Activated gamma-delta T cell (primary cell): Measurements from ENCODE around the gene PTN.

Experiments used
- DNase-seq: peaks from one replicate; lab custom pipeline; 2025; lab: John Stamatoyannopoulos, UW
- total RNA-seq, 2 donors: gene quantifications; one replicate each; lab custom pipeline; 2026; lab: John Stamatoyannopoulos, UW

The PTN gene, protein sequence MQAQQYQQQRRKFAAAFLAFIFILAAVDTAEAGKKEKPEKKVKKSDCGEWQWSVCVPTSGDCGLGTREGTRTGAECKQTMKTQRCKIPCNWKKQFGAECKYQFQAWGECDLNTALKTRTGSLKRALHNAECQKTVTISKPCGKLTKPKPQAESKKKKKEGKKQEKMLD
- 0 reads per million in 2 donors for total RNA-seq

DNA sequence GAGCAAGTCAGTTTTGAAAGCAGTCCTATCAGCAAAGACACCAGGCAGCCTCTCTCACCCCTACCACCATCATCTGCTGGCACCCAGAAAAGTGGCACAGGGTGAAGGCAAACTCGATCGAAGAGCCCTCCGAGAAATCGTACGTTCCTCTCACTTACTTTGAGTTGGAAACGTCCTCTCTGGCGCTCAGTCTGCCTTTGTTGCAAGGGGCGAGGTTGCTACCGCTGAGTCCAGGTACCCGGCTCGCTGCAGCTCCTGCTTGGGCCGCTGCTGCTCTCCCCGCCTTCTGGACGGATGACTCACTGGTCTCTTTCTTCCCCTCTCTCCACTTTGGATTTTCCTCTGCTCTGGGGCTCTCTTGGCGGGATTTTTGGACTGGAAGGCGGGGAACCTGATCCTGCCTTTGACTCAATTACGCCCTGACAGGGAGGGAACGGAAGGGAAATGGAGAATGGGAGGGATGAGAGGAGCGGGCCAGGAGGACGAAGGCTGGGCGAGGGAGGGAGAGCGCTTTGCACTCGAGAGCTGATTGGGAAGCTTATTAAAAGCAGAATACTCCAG, at the start of gene PTN:
Gene PTN, minus strand, starts transcription at position 453 of the 561 bp plus-strand sequence. CDS start 88,760 bp downstream, outside the sequence.
- no peak for DNase-seq

DNA sequence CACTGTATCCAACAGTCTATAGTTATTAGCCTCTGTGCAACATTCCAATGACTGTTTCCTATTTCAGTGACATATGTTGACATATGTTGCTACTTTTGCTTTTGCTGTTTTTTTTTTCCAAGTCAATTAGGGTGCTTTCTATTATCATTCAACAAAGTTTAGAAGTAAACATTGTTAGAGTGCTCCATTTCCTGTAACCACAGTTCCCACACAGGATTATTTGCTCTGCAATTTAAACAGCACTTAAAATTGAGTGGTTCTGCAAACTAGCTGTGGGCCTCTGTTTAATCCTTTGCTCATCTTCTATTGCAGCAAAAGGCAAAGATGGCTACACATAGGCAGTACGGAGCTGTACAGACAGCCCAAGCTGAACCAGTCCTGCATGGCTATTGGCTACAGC, 46.5 kb upstream of the PTN start:
- DNase-seq = no peak

DNA sequence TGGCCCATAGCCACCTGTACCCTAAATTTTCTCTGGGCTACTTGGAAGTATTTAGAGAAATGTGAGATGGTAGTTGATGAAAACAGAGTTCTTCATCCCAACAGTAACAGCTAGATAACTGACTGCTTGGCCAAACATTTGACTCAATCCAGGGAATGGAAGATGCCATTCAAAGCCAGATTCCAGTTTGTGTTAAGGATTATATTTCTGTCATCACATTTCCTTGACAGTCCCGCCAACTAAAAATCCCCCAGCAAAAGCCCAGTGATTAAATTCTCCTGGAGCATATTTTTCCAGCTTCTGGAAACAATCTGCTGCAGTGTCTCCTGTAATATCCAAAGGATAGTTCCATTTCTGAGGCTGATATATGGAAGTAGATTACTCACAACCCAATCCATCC, 45.4 kb upstream of the PTN start:
- DNase-seq = no peak

DNA sequence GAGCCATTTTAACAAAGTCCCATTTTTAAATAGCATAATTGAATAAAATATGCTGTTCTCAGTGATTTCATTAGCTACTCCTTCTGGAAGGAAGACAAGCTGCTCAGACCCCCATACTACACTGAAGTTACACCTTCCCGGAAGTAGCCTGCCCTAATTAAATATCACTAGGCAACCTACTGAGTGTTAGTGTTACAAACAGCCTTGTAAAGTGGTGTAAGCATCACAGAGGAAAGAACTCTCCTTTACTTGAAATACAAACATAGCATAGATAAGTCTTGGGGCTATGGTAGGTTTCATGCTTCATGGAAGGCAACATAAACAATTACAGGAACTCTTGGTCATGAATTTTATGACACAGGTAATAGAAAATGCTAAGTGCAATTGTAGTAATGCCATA, 43.4 kb upstream of the PTN start:
- DNase-seq = no peak

DNA sequence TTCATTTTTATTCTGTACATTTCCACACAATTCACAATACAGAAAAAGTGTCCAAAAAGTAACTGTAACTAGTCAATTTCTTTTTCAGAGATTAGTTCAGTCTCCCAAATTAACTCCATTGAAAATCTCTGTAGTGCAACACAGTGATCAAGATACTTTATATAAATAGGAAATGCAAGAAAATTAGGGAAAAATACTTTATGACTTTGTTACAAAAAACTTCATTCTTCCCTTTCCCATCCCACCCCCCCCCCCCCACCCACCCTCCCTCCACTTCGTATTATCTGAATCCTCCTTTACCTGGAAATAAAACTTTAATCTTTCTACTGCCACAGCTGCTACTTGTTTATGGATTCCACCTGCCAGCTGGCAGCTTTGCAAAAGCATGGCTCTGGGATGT, 37.5 kb upstream of the PTN start:
- no peak for DNase-seq

DNA sequence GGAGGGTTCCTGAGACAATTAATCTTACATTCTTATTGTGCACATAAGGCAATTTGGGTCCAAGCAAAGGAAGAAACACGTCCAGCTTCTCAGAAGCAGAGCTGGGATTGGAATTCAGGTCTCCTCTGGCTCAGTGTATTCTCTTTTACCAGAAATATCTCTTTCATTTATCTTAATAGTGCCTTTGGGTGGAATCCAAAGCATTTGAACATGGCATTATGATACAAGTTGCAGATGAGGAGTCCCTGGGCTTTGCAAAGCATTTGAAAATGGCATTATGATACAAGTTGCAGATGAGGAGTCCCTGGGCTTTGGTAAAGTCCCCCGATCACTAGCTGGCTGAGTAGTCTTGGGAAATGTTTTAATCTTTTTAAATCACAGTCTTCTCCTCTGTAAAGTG, 30.0 kb upstream of the PTN start:
- DNase-seq = no peak

DNA sequence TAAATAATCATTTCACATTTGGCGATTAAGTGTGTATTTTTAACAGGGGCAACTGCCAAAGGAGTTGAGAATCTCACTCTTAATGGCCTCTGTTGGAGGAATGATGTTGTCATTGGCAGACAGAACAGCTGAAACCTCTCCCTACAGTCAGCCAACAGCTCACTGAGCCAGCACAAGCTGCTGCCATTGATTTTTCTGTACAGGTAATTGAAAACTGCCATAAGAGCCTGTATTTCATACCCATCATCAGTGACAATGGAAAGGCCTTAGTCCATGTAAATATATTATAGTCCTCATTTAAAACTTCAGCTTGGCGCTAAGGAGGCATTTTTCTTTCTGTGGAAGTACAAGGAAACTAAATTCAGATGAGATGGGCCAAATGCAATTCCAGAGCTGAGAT, 28.1 kb upstream of the PTN start:
- DNase-seq = no peak

DNA sequence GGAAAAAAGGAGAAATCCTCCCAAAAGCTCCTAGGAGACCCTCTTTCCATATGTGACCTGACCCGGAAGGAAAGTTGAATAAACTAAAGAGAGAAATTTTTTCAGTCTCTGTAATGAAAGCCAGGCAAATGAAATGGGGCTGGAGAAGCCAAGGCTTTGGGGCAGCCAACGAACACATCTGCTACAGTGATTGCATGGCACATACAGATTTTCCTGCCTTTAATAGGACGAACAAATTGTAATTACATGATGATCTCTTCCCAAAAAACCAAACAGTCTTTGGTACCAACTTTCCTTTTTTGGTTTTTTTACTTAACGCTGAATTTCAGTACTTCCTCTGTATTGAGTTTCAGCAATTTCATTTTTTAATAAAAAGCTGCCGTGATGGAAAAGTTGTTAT, 23.5 kb upstream of the PTN start:
- no peak for DNase-seq

DNA sequence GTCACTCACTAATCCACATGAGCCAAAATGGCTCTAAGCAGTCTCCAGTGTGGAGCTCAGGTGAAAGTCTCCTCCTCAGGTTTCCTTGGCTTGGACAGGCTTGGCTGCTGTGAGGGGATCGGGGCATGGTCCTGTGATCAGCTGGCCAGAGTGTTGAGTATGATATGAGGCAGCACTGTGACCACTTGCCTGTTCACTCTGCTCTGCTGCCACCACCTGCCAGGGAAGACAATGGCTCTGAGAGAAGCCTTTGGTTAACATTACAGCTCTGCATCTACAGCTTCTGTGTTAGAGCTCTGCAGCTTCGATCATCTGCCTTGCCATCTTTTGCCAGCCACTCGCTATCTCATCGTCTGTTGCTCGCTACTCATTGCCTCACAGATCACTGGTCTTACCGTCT, 20.1 kb upstream of the PTN start:
- no peak for DNase-seq

DNA sequence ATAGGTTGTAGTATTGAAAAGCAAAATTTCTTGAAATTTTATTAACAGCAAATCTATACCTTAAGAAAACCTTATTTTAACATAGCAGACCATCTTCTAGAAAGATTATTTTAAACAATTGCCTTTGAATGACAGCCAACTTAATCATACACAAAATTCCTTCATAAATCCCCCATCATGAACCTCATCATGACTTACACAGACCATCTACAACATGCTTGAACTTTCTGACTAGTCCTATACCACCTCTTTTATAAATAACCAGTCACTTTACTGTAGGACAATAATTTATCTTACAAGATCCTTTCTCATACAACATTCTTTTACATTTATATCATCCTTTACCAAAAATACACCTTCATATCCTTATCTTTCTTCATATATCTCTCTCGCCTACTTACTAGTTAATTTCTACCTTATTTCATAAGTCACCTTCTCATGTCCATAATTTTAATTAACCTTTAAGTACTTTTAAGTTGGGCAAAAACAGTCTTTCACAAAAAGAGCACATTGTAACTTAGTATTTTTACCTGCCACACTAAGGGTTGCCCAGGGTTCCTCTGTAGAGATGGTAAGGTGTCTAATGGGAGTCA, 16.6 kb upstream of the PTN start:
- no peak for DNase-seq

DNA sequence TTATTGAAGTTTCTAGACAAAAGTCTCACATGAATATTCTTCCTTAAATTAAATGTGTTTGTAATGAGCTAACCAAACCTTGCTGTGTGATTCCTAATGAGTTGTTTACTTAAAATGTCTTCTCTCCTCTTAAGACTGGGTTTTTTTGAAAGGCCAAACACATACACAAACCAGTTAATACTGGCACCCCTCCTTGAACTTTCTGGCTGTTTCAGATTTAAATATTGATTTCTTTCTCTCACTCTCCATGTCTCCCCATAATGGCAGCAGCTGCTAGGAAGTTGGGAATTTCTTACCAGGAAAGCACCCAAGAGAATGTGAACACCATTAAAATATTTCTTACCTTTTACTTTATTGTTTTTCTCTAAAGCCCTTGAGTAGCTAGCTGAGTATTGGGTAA, 11.4 kb upstream of the PTN start:
- no peak for DNase-seq

DNA sequence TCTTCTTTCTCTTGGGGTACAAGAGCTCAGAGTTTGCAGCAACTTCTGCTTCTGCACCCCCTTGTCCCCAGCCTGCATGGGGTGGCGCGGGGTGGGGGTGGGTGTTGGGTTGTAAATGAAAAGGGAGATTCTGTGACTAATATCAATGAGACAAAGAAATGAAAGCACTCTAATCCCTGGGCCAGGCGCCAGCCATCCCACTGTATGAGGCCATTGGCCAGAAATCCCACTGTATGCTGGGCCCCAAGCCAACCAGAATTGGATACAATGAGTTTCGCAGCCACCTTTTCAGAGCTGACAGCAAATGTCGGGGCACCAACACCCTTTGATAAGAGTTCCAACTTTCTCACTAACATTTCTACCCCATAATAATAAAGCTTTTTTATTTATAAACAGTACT, 10.9 kb upstream of the PTN start:
- no peak for DNase-seq

DNA sequence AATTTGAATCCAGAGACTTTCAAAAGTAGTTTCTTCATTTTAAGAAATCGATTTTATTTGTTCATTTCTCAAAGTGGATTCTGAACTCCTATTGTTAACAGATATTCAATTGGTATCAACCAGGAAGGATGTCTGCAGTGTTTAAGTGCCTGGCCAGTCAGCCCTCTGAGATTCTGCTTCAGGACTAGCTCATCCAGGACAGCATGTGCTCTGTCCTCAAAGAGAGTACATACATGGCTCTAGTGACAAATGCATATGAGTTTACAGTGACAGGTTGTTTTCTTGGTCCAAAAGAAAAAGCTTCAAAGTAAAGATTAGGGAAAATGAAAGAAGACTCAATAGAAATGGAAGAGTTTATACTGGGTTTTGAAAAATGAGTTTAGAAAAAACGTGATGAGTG, 8.4 kb upstream of the PTN start:
- DNase-seq = no peak

DNA sequence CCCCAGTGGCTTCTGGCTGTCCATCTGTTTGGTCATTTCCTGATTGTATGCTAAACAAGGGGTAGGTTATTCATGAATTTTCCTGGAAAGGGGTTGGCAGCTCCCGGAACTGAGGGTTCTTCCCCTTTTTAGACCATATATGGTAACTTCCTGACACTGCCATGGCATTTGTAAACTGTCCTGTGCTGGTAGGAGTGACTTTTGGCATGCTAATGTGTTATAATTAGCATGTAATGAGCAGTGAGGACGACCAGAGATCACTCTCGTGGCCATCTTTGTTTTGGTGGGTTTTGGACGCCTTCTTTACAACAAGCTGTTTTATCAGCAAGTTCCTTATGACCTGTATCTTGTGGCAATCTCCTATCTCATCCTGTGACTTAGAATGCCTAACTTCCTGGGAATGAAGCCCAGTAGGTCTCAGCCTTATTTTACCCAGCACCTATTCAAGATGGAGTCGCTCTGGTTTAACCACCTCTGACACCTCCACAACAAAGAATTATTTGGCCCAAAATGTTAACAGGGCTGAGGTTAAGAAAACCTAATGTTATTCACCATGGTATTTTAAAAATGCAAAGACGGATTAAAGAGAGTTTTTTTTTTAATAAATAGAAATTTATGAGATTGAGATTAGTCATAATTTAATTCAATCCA, 2.4 kb upstream of the PTN start:
- no peak for DNase-seq

DNA sequence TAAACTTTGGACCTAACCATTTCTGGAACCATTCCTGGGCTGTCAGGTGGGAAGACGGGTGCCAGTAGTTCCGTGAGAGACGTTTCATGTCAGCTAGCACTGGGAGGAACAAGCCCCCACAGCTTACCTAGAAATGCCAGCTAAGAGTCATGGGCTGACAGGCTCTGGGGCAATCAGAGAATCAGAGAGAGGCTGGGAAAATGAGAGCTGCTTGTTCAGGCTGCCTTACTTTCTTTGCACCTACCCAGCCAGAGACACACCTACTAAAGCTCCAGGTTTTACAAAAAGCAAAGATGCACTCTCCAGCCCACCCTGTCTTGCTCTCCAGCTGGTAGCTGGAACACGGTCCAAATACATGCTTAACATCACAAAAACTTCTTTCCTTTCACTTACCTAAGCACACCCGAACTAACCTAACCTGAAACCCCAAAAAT, 688 bp downstream of the PTN start:
- DNase-seq = no peak

DNA sequence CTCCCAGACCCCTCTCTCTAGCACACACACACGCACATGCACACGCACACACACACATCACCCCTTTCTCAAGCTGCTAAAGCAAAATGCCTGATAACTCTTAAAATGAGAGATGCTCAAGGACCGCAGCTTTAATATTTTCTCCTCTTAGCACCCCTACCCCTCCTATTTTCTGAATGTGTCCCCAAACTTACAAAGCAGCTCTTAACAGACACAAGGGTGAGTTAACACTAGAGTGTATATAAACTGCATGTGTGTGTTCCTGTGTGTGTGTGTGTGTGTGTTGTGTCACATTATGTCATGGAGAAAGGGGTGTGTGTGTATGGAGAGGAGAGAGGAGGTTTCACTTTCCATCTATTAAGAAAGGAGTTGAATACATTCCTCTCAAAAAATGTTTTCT, 1.3 kb downstream of the PTN start:
- no peak for DNase-seq

DNA sequence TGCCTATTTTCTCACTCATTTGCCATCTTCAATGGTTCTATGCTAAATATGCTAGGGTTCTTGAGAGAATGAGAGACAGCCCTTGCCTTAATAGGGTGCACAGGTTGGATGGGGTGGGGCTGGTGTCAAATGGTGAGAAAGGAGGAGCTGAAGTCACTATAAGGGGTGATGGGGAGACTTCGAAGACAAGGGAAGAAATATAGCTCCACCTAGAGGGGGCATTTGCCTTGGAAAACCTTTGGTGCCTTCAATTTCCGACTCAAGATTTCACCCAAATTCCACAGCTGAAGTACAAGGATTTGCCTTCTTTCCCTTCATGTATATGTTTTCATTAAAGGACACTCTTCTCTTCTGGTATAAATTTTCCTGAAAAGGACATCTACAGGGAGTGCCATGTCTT, 5.6 kb downstream of the PTN start:
- DNase-seq = no peak

DNA sequence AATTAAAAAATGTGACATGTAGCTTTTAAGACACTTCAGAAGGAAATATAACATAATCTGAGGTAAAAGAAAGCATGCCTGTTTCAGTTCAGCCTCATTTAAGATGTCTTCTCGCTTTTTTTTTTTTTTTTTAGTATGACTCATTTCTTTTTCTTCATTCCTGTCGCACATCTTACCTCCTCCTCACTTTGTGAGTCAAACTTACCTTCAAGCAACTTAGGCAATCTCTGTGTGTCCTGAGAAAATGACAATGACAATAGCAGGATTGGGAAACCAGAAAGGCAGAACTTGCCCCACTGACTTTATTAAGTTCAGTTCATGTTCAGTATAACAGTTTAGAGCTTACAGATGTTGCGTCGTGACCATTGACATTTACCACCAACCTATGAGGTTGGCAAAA, 7.7 kb downstream of the PTN start:
- no peak for DNase-seq

DNA sequence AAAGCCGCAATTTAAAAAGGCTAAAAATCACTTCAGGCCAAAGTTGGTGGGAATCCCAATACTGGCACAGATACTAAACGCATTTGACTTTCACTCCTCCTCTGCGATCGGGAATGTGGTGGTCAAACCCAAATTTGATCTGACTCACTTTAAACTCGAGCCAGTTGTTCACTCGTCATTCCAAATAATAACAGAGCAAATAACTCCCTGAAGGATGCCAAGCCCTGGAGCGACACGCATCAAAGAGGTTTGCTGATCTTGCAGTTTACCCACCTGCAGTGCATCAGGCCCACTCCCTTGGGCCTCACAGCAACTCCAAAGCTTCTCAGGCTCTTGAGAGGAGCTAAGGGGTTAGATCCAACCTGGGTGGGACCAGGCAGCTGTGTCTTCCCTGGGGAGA, 12.2 kb downstream of the PTN start:
- DNase-seq = no peak

DNA sequence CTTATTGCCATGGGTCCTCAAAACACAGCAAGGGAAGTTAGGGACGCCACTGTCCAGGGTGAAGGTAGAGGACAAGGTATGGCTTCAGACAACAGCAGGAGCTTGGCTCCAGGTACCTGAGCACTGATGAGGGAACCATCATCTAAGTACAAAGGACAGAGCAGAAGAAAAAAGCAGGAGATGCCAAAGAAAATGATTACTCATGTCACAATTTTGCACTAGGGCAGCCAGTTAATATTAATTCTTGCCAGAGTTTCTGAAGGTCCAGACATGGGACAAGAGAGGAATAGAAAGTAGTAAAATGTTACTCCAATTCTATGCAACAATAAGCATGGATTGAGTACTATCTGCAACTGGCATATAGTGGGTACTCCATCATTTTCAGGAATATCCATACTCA, 14.1 kb downstream of the PTN start:
- no peak for DNase-seq

DNA sequence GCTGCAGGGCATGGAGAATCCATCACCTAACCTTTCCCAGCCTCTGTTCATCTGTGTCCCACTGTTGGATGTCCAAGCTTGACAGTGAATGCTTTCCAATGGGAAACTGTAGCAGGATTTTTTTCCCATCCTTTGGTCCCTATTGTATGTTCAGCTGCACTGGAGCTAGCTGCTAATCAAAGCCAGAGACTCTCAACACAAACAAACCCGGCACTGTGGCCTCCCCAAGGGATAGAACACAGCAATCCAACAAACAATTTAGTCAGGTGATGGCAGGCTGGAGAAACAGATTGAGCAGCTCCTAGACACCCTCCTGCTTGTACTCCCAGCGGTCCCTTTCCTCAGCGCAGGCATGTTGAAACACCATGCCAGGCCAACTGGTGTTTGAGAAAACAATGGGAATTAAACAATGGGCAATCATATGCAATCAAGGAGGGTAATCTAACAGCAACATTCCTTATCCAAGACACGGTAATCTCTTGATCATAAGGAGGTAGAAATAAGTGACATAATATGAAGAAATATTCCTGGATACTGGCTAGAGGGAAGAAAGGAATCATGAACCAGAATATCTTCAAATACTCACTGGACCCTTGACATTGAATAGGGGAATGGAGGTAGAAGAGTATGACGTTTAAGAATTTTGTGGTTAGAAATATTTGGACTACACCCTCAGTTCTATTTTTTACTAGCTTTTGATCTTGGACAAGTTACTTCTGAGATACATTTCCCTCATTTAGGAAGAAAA, 15.0 kb downstream of the PTN start:
- DNase-seq = no peak

DNA sequence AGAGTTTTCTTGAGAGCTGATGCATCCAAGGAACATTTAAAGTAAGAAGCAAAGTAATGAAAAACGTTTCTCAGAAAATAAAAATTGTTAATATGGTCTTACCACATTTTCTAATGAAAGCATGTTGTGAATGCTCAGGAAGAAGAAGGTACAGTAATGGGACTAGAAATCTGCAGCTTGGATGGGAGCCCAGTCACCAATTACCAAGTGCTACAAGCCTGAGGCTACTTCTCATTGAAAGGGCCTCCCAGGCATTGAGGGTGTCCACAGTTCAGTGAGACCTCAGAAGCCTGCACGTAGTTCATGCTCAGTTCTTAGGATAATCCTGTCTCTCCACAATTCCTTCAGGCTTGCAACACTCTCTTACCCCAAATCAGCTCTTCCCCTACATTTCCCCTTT, 17.6 kb downstream of the PTN start:
- DNase-seq = no peak
